ENCODE data around the gene MTFP1.
"Not testable (repeated sequence)": the region's sequence is repeated elsewhere in the genome, so short reads cannot be mapped to it uniquely, and the experiment has no call there.

Gene MTFP1, protein sequence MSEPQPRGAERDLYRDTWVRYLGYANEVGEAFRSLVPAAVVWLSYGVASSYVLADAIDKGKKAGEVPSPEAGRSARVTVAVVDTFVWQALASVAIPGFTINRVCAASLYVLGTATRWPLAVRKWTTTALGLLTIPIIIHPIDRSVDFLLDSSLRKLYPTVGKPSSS

DNA sequence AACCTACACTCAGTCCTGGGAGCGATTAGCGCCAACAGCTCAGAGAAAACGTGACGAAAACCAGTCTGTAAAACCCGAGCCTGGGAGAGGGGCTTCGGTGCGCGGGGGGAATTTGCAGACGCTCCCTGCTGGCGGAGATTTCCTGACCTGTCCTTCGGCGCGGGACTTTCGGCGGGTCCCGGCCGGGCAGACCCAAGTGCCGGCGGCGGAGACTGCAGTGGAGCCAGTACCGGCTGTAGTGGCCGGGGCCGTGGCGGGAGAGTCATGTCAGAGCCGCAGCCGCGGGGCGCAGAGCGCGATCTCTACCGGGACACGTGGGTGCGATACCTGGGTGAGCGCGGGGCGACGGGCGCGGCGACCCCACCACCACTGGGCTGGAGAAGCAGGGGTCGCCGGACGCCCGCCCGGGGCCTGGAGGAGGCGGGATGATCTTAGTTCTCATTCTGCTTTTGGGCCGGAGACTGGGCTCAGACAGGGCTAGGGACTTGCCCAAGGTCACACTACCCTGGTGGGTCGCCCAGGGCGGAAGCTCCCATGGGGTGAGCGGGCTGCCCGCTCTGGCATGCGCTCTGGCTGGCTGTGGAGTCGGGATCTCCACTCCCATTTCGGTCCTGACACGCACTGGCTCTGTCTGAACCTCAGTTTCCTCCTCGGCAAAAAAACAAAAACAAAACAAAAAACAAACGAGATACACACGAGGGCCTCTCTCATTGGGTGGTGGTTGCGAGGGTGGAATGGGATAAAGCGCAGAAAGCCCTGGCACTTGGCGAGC, at the start of gene MTFP1:
MTFP1 (plus strand) TSS at position 153 of the 772 bp plus-strand sequence; CDS start at position 265, 112 bp downstream.
- peak; percentile 48 for DNase-seq (ENCODE audit: low spot score)

DNA sequence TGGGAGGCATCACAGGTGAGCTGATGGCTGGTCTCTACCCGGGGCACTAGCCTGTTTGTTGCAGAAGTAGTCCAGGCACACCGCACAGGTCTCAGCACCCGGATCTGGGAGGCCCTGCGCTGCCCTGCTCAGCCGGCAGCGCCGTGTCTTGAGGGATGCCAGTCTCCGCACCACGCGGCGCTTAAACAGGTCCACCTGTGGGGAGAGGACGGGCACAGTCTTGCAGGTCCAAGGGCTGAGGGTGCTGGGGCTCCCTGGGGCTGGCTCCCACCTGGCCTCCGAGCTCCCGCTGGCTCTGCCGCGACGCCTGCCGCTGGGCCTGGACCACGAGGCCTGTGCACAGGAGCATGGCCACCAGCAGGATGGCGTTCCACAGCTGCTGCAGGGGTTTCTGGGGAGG, 45.6 kb upstream of the MTFP1 start:
- no peak for DNase-seq (ENCODE audit: low spot score)

DNA sequence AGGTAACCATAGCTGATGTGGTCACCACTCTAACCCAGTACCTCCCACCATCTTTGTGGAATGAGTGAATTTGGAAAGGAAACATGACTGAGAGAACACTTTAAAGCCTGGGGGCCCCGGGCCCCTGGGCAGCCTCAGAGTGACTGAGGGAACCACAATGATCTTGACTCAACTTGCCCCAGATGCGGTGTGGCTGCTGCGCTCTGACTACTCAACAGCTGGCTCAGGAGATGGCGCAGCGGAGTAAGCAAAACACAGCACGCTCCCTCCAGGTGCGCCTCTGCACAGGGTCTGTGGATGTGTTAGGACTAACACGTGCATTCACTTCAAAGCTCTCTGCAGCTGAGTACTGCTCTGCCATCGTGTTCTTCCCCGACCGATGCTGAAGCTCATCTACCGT, 44.3 kb upstream of the MTFP1 start:
- DNase-seq (ENCODE audit: low spot score) = no peak

DNA sequence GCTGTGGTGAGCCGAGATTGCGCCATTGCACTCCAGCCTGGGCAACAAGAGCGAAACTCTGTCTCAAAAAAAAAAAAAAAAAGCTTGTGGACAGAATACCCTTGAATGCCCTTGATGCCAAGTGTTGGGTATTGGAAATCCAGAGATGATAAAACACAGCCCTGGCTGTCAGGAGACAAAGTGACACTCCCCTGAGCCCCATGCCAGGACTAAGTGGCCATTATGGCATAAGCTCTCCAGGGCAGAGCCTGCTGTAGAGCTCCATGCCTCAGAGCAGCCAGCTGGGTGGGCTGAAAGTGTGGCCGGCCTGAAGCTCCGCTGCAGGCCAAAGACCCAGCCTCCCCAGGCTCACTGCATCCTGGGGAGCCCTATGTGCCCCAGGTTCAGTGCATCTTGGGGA, 43.2 kb upstream of the MTFP1 start:
- no peak for DNase-seq (ENCODE audit: low spot score)

DNA sequence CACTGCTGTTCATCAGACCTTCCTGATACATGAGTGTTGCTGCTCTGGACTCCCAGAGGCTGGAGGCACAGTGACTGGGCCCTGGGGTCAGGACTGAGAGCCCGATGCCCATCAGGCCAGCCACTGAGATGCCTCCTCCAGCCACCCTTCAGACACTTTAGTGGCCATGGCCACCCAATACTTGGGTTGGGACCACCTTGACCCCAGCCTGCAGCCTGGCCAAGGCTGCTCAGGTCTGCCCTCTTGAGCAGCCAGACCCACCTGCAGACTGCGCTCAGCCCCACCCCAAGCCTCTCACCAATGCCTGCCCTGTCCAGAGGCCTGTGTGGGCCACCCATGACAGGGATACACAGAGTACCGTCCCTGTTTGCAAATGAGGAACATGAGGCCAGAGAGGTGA, 42.5 kb upstream of the MTFP1 start:
- DNase-seq (ENCODE audit: low spot score) = no peak

DNA sequence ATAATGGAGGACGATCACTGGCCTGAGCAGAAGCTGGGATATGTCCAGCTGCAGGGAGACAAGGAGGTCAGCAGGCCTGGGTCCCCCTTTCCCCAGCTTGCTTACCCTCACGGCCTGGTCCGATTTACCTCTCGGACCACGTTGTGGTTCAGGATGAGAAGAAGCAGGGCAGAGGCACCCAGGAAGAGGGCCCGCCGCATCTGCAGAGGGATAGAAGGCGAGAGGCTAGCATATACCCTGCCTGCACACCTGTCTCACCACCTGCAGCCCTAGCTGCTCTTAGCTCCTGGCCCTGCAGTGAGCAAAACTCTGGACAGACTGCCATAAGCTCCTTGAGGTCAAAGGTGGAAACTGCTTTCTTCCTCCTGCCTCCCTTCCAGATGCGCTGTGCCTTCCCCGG, 39.6 kb upstream of the MTFP1 start:
- DNase-seq (ENCODE audit: low spot score) = no peak

DNA sequence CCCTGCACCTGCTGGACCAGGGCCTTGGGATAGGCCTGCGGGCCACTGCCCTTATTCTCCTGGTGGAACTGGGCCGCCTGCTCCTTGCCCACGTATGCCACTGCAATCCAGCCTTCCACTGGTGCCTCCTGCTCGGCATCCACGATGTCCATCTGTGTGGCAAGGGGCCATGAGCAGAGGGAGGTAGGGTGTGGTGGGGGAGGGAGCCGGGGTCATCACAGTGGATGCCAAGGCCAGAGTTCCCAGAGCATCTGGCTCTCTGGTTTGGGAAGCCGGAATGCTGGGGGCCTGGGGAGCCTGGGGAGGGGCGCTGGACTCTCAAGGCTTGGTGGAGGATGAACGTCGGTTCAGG, 39.0 kb upstream of the MTFP1 start:
- DNase-seq (ENCODE audit: low spot score) = no peak

DNA sequence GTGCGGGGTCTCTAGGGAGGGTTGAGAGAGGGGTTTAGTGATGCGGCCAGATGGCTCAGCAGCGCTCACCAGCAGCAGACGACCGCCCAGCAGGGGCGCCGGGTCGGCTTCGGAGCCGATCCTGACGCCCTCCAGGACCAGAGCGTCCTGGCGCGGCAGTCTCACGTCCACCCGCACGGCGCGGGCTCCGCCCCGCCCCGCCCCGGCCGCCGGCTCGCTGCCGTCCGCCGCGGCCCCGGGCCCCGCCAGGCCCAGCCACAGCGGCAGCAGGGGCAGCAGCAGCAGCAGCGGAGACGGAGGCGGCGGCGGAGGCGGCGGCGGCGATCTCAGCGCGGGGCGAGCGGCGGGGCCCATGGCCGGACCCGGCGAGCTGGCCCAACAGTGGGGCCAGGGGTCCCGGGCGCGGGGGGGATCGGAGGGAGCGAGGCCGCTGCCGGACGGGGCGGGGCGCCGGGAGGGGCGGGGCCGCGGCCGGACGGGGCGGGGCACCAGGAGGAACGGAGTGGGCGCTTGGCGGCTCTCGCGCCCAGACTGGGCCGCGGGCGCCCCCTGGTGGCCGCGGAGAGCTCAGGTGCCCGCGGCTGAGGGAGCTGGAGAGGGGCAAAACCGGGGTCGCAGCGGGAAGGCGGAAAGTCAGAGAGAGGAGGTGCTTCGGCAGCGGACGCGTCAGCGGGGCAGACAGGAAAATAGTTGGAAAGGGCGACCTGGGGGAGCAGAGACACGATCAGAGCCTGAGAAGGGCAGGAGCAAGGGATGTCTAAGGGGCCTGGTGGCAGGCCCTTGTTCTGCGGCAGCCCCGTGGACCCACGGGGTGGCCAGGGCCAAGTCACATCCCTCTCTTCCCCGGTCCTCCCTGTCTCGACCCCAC, 38.4 kb upstream of the MTFP1 start, which contains the start of gene RNF215:
RNF215 (minus strand) TSS at position 452 of the 868 bp plus-strand sequence; CDS start at position 354, 98 bp downstream.
- DNase-seq (ENCODE audit: low spot score) = peak; percentile 87

DNA sequence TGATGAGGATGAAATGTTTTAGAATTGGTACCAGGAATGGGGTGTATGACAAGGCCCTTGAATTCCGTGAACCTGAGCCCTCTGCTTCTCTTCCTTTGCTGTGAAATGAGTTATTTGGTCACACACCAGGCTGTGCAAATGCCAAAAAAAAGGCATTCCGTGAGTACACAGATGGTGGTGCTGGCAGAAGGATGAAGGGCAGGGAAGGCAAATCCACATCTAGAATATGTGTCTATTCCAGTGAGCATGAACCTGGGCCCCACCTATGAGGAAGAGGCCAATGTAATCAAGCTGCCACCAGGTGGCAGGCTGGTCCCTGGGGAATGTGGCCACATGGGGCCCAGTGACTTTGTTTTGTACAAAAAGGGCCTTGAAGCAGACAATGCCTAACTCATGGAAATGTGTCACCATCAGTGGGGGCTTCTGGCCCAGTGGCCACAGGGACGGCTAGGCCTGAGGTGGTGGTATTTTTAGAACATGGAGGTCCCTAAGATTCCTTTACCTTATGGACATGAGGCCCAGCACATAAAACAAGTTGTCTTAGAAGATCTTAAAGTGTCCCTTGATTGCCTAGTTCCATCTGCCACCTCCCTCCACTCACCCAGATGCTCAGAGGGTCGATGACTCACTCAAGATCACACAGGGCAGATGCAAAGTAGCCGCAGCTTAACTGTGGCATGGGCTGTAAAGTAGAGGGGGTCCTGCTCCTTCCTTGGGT, 34.4 kb upstream of the MTFP1 start:
- DNase-seq (ENCODE audit: low spot score) = peak; percentile 88

DNA sequence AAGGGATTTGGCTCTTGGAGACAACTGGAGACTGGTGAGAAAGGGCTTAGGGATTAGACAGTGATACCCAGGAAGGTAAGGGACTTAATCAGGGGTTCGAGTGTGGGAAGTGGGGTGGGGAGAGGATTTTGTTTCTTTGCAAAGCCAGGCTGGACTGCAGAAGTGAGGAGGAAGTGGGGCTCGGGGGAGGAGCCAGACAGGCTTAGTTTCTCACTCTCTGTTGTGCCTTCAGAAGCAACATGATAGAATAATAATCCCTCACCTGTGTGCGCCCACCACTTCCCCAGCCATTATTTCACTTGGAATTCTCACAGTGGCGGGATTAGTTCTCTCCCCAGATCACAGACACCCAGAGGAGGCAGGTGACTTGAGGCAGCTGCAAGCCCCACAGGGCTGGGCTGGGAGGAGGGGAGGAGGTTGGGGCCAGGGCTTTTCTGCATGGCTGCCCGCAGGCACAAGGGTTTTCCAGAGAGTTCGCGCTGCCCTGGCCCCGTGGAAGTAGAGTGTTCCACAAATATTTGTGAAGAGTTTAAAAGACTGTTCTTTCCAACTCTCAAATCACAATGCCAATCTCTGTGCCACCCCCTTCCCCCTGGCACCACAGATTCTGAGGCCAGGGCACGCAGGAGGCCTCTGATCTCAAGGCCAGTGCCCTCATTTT, 32.8 kb upstream of the MTFP1 start:
- no peak for DNase-seq (ENCODE audit: low spot score)

DNA sequence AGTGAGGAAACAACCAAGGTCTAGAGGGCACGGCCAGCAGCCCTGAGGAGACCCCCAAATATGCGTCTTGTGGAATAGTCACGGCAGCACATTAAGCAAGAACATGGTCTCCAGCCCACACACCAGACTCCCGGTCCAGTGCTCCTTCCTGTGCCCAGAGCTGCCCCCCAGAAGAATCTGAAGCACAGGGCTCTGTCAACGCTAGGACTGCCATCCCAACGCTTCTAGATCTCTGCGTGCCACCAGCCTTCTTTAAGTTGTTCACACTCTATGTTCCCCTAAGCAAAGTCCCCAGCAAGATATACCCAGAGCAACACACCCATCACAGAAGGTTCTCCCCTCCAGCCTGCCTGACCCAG, 32.3 kb upstream of the MTFP1 start:
- DNase-seq (ENCODE audit: low spot score) = no peak

DNA sequence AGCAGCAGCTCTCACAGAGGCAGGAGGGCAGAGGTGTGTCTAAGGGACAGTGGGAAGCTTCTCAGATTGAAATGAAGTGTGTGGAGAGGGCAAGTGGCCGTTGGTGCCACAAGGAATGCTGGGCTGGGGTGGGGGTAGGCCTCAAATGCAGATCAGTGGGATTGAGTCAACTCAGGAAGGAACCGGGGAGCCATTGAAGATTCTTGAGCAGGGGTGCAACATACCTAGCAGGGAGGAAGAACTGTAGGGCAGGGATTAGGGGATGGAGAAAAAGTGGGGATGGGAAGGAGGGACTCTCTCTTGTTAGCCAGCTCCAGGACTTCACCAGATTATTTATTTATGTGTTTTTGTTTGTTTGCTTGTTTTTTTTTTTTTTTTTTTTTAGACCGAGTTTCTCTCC, 31.7 kb upstream of the MTFP1 start:
- DNase-seq (ENCODE audit: low spot score) = no peak

DNA sequence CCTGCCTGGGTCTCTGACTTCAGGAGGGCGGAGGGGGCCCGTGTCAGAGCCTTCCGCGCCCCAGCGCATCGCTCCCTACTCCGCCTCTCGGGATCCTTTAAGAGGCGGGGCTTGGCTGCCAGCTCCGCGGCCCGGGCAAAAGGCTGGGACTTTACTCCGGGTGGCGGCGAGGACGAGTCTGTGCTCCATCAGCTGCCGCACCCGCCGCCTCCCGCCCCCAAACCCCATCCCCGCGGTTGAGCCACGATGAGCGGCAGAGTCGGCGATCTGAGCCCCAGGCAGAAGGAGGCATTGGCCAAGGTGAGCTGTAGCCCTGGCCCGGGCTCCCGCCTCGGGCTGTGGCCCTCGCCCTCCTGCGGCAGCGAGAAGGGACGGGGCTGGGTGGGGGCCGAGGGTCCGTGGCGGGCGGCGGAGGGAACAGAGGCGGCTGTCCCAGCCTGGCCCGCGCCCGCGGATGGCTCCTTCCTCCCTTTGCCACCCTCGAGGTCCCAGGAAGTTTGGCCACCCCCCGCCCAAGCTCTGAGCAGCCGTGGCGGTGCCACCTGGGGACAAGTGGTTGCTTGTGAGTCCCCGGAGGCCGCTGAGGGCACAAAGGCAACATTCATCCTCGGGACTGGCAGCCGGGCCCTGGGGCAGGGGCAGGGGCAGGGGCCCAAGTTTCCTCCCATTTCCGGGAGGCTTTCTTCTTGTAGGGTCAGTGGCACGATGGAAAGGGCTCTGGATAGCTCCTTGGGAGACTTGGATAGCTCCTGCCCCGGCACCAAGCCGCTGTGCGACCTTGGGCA, 28.5 kb upstream of the MTFP1 start, which contains the start of gene SEC14L2:
SEC14L2 (plus strand) TSS at position 148 of the 785 bp plus-strand sequence; CDS start at position 247, 99 bp downstream.
- peak; percentile 82 for DNase-seq (ENCODE audit: low spot score)

DNA sequence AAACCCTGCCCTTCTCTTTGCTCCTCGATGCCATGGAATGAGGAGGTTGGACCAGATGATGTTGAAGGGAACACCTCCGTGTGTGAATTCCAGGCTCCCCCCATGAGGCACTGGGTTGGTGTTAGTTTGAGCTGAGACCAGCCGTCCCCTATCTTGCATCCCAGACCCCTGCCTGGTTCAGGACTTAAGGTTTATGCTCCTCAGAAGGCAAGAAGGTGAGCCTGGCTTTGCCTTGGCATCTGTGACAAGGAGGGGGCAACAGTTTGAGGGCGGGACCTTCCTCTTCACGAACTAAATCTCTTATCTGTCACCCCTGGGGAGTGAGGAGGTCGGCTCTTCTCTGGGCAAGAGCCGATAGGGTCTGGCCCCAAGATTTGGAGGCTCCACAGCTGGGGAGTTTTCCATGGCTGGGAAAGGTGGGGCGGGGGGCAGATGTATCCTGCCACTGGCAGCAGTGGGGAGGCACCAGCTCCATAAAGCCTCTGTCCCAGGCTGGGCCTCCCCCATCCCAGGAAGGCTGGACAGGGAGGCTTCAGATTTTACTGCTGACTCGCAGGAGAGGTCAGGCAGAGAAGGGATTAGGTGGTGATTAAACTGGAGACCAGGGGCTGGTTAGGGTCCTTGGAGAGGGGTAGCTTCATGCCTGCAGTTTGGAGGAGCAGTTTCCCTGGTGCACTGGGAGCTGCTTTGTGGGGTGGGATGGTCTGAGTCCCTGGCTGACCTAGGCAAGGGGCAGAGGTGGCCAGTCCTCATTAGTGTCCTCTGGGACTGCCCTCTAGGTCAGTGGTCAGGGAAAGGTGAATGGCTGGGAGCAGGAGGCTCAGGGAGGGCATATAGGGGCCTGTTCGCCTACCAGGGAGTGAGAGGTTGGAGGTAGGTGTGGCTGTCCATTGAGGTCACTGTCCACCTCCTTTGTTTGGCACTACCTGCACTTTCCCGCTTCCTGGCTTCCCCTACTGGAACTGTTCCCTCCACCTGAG, 27.6 kb upstream of the MTFP1 start:
- DNase-seq (ENCODE audit: low spot score) = peak; percentile 36

DNA sequence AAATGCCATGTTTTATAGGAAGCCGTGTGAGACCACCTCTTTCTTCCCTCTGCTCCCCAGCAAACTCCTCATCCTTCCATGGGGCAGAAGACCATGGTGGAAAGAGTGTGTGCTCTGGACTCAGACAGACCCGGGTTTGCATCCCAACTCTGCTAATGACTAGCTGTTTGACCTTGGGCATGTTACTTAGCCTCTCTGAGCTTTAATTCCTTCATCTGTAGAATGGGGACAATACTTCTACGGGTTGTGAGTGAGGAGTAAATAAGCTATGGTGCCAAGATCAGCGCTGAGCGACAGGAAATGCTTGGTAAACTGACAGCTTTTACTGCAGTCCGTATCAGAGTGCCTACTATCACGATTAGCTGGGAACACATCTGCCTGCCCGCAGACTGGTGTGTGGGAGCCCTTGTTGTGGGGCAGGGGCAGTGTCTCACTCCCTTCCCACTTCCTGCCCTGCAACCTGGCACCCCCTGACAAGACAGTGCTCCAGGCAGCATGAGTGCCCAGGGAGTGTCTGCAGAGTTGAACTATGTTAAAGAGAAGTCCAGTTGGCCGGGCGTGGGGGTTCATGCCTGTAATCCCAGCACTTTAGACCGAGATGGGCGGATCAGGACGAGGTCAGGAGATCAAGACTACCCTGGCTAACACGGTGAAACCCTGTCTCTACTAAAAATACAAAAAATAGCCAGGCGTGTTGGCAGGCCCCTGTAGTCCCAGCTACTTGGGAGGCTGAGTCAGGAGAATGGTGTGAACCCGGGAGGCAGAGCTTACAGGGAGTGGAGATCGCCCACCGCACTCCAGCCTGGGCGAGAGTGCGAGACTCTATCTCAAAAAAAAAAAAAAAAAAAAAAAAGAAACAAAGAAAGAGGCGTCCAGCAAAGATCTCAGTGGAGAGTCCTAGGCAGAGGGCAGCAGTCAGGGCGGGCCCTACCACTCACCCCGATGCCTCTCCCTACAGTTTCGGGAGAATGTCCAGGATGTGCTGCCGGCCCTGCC, 26.6 kb upstream of the MTFP1 start:
- DNase-seq (ENCODE audit: low spot score) = no peak

DNA sequence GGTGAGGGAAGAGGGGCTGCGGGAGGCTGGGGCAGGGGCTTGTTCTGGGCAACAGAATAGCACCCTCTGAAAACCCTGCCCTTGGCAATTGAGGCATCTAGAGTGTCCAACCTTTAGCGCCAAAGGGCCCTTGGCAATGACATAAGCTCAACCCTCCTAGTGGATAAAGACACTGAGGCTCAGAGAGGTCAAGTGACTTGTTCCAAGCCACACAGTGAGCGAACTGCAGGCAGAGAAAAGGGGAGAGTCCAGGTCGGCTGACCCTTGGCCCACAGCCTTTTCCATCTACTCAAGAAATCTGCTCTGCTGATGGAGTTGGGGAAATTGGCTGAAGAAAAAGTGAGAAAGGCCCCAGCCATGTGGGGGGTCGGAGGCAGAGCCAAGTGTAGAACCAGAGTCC, 25.9 kb upstream of the MTFP1 start:
- DNase-seq (ENCODE audit: low spot score) = no peak

DNA sequence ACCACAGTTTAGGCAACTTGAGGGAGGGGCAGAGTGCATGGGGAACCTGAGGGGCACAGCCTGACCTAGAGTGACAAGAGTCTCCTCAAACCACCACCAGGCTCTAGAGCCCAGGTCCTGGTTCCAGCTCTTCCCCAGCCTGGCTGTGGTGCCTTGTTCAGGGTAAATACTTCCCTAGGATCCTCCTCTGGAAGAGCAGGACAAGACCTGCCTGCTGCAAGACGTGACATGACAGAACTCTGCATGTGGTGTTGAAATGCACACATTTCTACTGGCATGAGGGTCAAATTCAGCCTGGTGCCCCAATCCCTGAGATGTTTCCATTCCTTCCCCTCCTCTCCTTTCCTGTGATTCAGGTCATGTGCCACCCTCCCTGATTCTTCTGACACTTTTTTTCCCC, 25.4 kb upstream of the MTFP1 start:
- DNase-seq (ENCODE audit: low spot score) = no peak

DNA sequence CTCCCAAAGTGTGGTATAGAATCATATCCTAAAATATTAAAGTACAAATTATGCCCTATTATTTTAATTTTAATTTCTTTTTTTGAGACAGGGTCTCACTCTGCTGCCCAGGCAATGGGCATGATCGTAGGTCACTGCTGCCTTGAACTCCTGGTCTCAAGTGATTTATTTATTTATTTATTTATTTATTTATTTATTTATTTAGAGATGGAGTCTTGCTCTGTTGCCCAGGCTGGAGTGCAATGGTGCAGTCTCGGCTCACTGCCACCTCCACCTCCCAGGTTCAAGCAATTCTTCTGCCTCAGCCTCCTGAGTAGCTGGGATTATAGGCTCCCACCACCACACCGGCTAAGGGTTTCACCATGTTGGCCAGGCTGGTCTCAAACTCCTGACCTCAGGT, 24.5 kb upstream of the MTFP1 start:
- DNase-seq (ENCODE audit: low spot score) = not testable (repeated sequence)

All from Ammon's horn (tissue), 1 donor.